HepG2 (cell line): Measurements from ENCODE around the gene ATG2A. TPM values are rescaled to one million over a fixed set of nuclear protein-coding genes. Genes with fewer than 3 reads are reported as not detected.

Experiments used
- KLF11 ChIP-seq: IDR thresholded peaks from 2 replicates; pipeline ENCODE4 v1.6.1; 2016; ENCODE audit warnings: missing compliant biosample characterization
- PAF1 ChIP-seq: IDR thresholded peaks from 2 replicates; pipeline ENCODE4 v1.6.1; 2016; ENCODE audit warnings: missing genetic modification reagents, missing compliant biosample characterization
- RBM22 ChIP-seq: fragments of 200-400 bp; formaldehyde crosslinking; optimal IDR thresholded peaks from 2 replicates; pipeline ENCODE3; 2017; ENCODE audit warnings: mild to moderate bottlenecking, low read length, moderate library complexity
- SAP130 ChIP-seq: IDR thresholded peaks from 2 replicates; pipeline ENCODE4 v1.6.1; 2016; ENCODE audit warnings: low read depth
- TCF7 ChIP-seq: sonication (generic); IDR thresholded peaks from 2 replicates; pipeline ENCODE4 v1.6.1; 2016; ENCODE audit warnings: antibody characterized with exemption, low read depth
- TEF ChIP-seq: sonication (generic); formaldehyde crosslinking; IDR thresholded peaks from 2 replicates; pipeline ENCODE4 v1.5.0; 2020; ENCODE audit warnings: missing genetic modification reagents
- ZBTB10 ChIP-seq: sonication (generic); formaldehyde crosslinking; IDR thresholded peaks from 2 replicates; pipeline ENCODE4 v1.4.0; 2020; ENCODE audit warnings: missing genetic modification reagents, borderline replicate concordance
- ZBTB40 ChIP-seq, 2 experiments: fragments of 450-650 bp in 1 of 2; sonication (generic) in 1 of 2; formaldehyde crosslinking in 1 of 2; IDR thresholded peaks; 2 replicates each; pipeline versions ENCODE4 v1.6.1 to v1.8.0; 2016 to 2022; ENCODE audit warnings: antibody characterized with exemption in 1 of 2, mild to moderate bottlenecking in 1 of 2, missing genetic modification reagents in 1 of 2
- ZNF17 ChIP-seq: sonication (generic); formaldehyde crosslinking; IDR thresholded peaks from 2 replicates; pipeline ENCODE4 v1.5.0; 2020; ENCODE audit warnings: mild to moderate bottlenecking, missing genetic modification reagents
- ZNF468 ChIP-seq: sonication (generic); formaldehyde crosslinking; IDR thresholded peaks from 2 replicates; pipeline ENCODE4 v1.8.0; 2022; ENCODE audit warnings: mild to moderate bottlenecking, moderate library complexity, missing genetic modification reagents
- ZNF563 ChIP-seq: sonication (generic); formaldehyde crosslinking; IDR thresholded peaks from 2 replicates; pipeline ENCODE4 v1.8.0; 2022; ENCODE audit warnings: mild to moderate bottlenecking, moderate library complexity, missing genetic modification reagents
- ZNF776 ChIP-seq: sonication (generic); formaldehyde crosslinking; IDR thresholded peaks from 2 replicates; pipeline ENCODE4 v1.4.0; 2020; ENCODE audit warnings: mild to moderate bottlenecking, missing genetic modification reagents
- ZSCAN25 ChIP-seq: sonication (generic); formaldehyde crosslinking; IDR thresholded peaks from 2 replicates; pipeline ENCODE4 v1.8.0; 2022; ENCODE audit warnings: mild to moderate bottlenecking, missing genetic modification reagents
- polyA plus RNA-seq, 8 experiments: library from polyadenylated mRNA; depleted of rRNA in 3 of 8; stranded (reverse) in 7 of 8; unstranded in 1 of 8; fragments of >200 nt; fragmentation: Illumina TruSeq in 4 of 8; extraction: Trizol in 4 of 8; gene quantifications; 2 replicates each; pipeline versions ENCODE4 v1.2.1 to v1.2.3, GENCODE V29; 2011 to 2016; ENCODE audit warnings: low read depth in 4 of 8, missing spikeins in 1 of 8, mixed read lengths in 1 of 8; ENCODE audit not compliant: insufficient read depth in 1 of 8
- total RNA-seq, 5 experiments: library from RNA; depleted of rRNA; stranded (reverse); fragments of >200 nt; fragmentation: Illumina TruSeq; extraction: Trizol; gene quantifications; 2 replicates each; pipeline ENCODE4 v1.2.3, GENCODE V29; 2016; ENCODE audit warnings: low read depth in 1 of 5

ATG2A gene
- total and polyA plus RNA-seq, 2 of the 13 experiments (the other 11 are each of a cell fraction or from before 2014, with no cell fraction given): 6.7 to 8.0 TPM

- TF ChIP-seq KLF11 (CRISPR knock-in tag): peak; percentile 60; the same call in 1 of the 2 replicates
- TF ChIP-seq ZSCAN25 (CRISPR knock-in tag): 0 out of 2 replicates have a peak, but pooled peaks have one; percentile 20
- peak; percentile 78; the same call in 1 of the 2 replicates for TF ChIP-seq ZNF776 (CRISPR knock-in tag)
- no peak for TF ChIP-seq ZNF468 (CRISPR knock-in tag)
- no peak; the same call in 1 of the 2 replicates for TF ChIP-seq ZBTB10
- peak; percentile 95 for TF ChIP-seq SAP130
- TF ChIP-seq ZNF563 (CRISPR knock-in tag): peak; percentile 91
- no peak for TF ChIP-seq ZNF17 (CRISPR knock-in tag)
- peak; percentile 77 for TF ChIP-seq RBM22
- no peak for TF ChIP-seq ZBTB40 (IDR thresholded peaks at IDR 0.05)
- TF ChIP-seq ZBTB40 (CRISPR knock-in tag; IDR thresholded peaks at IDR 0.05): peak; percentile 48
- TF ChIP-seq TEF: no peak
- TF ChIP-seq PAF1 (CRISPR knock-in tag): no peak
- no peak for TF ChIP-seq TCF7
Measured at GRCh38 chr11:64878494-64879243, 38.3 kb downstream of the ATG2A start, which contains the start of gene EHD1 (continued).
